ENCODE measurements around the gene ACSF2.

GRCh38 chr17:50424246-50424995 lies 1.6 kb upstream of the ACSF2 start:
- TF ChIP-seq PATZ1 (CRISPR knock-in tag; IDR thresholded peaks at IDR 0.05; ENCODE audit: borderline replicate concordance) (no peak), CREB5 (CRISPR knock-in tag; IDR thresholded peaks at IDR 0.05; ENCODE audit: low read depth) (no peak), ARNTL (CRISPR knock-in tag; IDR thresholded peaks at IDR 0.05; ENCODE audit: borderline replicate concordance, low read depth) (no peak), ZFP30 (CRISPR knock-in tag; IDR thresholded peaks at IDR 0.05) (no peak), RARB (CRISPR knock-in tag; IDR thresholded peaks at IDR 0.05) (no peak), TCF4 (CRISPR knock-in tag; IDR thresholded peaks at IDR 0.05; ENCODE audit: borderline replicate concordance) (no peak), CSRNP3 (CRISPR knock-in tag; IDR thresholded peaks at IDR 0.05) (no peak), CSDC2 (CRISPR knock-in tag; IDR thresholded peaks at IDR 0.05) (no peak), PPARA (CRISPR knock-in tag; IDR thresholded peaks at IDR 0.05; ENCODE audit: borderline replicate concordance) (no peak), POU6F1 (CRISPR knock-in tag; IDR thresholded peaks at IDR 0.05; ENCODE audit: borderline replicate concordance, low read depth) (no peak), TOX (CRISPR knock-in tag; IDR thresholded peaks at IDR 0.05; ENCODE audit: borderline replicate concordance) (no peak), BACH2 (CRISPR knock-in tag; IDR thresholded peaks at IDR 0.05; ENCODE audit: borderline replicate concordance) (no peak)

Measured in SK-N-SH treated with all-trans-retinoic acid at 6 μM for 48 hours (cell line).